Tibial artery (tissue), 4 donors: Measurements from ENCODE around the gene ZNF770.
A peak's percentile ranks its signal among the peaks of the same experiment; 100 is the strongest.

ENCODE experiments used
- DNase-seq, 2 donors: peaks; one replicate each; pipeline ENCODE4 v3.0.0-alpha.2; 2019
- H3K27ac ChIP-seq, 2 donors: fragments of 200-600 bp; sonication (generic) in 1 of 2; 1 replicate in 1 of 2; 2 replicates in 1 of 2; pipeline ENCODE4 v1.5.1; 2018 to 2019; ENCODE audit warnings: mild to moderate bottlenecking in 1 of 2
- H3K27me3 ChIP-seq, 2 donors: fragments of 200-600 bp; sonication (generic) in 1 of 2; one replicate each; pipeline versions ENCODE4 v1.5.1 to v1.6.0; 2016 to 2019
- H3K36me3 ChIP-seq, 3 donors: fragments of 200-600 bp; sonication (generic) in 2 of 3; one replicate each; pipeline ENCODE4 v1.5.1; 2016 to 2019; ENCODE audit warnings: mild to moderate bottlenecking in 2 of 3
- H3K4me1 ChIP-seq, 4 donors: fragments of 200-600 bp; sonication (generic) in 2 of 4; 1 replicate in 3 of 4; 2 replicates in 1 of 4; pipeline ENCODE4 v1.5.1; 2016 to 2019
- H3K4me3 ChIP-seq, 2 donors: fragments of 200-600 bp; sonication (generic) in 1 of 2; 1 replicate in 1 of 2; 2 replicates in 1 of 2; pipeline ENCODE4 v1.5.1; 2018 to 2019; ENCODE audit warnings: mild to moderate bottlenecking in 2 of 2
- H3K9me3 ChIP-seq, 3 donors: fragments of 200-600 bp; sonication (generic) in 1 of 3; one replicate each; pipeline ENCODE4 v1.5.1; 2016 to 2019
- CTCF ChIP-seq, 2 experiments: fragments of 200-600 bp in 1 of 2; fragments of 450-650 bp in 1 of 2; IDR thresholded peaks; one replicate each; pipeline ENCODE4 v1.5.1; 2017 to 2019; ENCODE audit warnings: antibody characterized with exemption in 2 of 2, mild to moderate bottlenecking in 1 of 2, moderate library complexity in 1 of 2
- intact Hi-C: fragments of 100-400 bp; cut with DNase I; formaldehyde crosslinking; loops from one replicate; pipeline ENCODE4 v1.15.0; 2023; ENCODE audit warnings: low total_unique reads

Gene ZNF770

GRCh38 chr15:34999906-35000305 is 11.8 kb upstream of the ZNF770 start:
- Histone ChIP-seq H3K4me3 (no peak overlapping the region), H3K36me3 (no peaks in the 10 kb centered on the region), H3K4me1 (no peaks in the 10 kb centered on the region), H3K27ac (no peak overlapping the region), H3K27me3 (no peaks in the 10 kb centered on the region), H3K9me3 (no peaks in the 10 kb centered on the region)
- intact Hi-C loops = no loop called here
- DNase-seq = no peak
- TF ChIP-seq CTCF (IDR thresholded peaks at IDR 0.05) = no peak

- H3K9me3 ChIP-seq = no peaks in the 10 kb centered on the region
- no peak overlapping the region for H3K4me3 ChIP-seq
- no peaks in the 10 kb centered on the region for H3K27me3 ChIP-seq
- DNase-seq = no peak
- intact Hi-C loops = no loop called here
- TF ChIP-seq CTCF (IDR thresholded peaks at IDR 0.05) = no peak
- no peak overlapping the region for H3K27ac ChIP-seq
- H3K4me1 ChIP-seq = no peaks in the 10 kb centered on the region
- H3K36me3 ChIP-seq = no peaks in the 10 kb centered on the region
Observed at GRCh38 chr15:34994925-34995324, 6.8 kb upstream of the ZNF770 start.

GRCh38 chr15:34993877-34994276 is 5.8 kb upstream of the ZNF770 start:
- TF ChIP-seq CTCF (IDR thresholded peaks at IDR 0.05) = no peak
- no peaks in the 10 kb centered on the region for H3K36me3 ChIP-seq
- H3K4me3 ChIP-seq = no peak overlapping the region
- no peak overlapping the region for H3K27ac ChIP-seq
- intact Hi-C loops = no loop called here
- no peaks in the 10 kb centered on the region for H3K9me3 ChIP-seq
- DNase-seq = no peak
- H3K4me1 ChIP-seq = no peaks in the 10 kb centered on the region
- no peaks in the 10 kb centered on the region for H3K27me3 ChIP-seq

- Histone ChIP-seq H3K9me3 (no peaks in the 10 kb centered on the region), H3K27ac (no peak overlapping the region), H3K36me3 (no peaks in the 10 kb centered on the region), H3K4me1 (no peaks in the 10 kb centered on the region), H3K4me3 (no peak overlapping the region), H3K27me3 (no peaks in the 10 kb centered on the region)
- TF ChIP-seq CTCF (IDR thresholded peaks at IDR 0.05) = no peak
- DNase-seq = no peak
- intact Hi-C loops = no loop called here
Observed at GRCh38 chr15:34993412-34993811, 5.3 kb upstream of the ZNF770 start.

GRCh38 chr15:34987609-34988026 is 469 bp downstream of the ZNF770 start:
- peak overlapping the region; percentile 96 to 98 for H3K27ac ChIP-seq
- DNase-seq = no peak
- intact Hi-C loops = loop anchor here (10.0 kb wide), 1 partner anchor 763 kb away; the partner anchor contains the start of gene EMC4

More at GRCh38 chr15:34987609-34988026, 469 bp downstream of the ZNF770 start:
- TF ChIP-seq CTCF (IDR thresholded peaks at IDR 0.05) = no peak
- Histone ChIP-seq H3K9me3 (no peaks in the 10 kb centered on the region), H3K27me3 (no peaks in the 10 kb centered on the region), H3K4me3 (peak overlapping the region; percentile 76 to 77), H3K36me3 (peaks cover 0 to 13% (median 7%) of the 10 kb centered on the region in 3 donors), H3K4me1 (peaks cover 0 to 33% (median 24%) of the 10 kb centered on the region in 4 donors)
